ENCODE measurements around the gene TEX13B.

GRCh38 chrX:108028854-108029253 is 46.7 kb upstream of the TEX13B start:
- TF ChIP-seq POLR2A (IDR thresholded peaks at IDR 0.05; ENCODE audit: low read length) (no peak), GATA1 (IDR thresholded peaks at IDR 0.05; ENCODE audit: low read depth, low read length) (no peak)

Measured in erythroblast (primary cell).